ENCODE results near the gene ADAMTS16. TPM values are rescaled to one million over a fixed set of nuclear protein-coding genes. Genes with fewer than 3 reads are reported as not detected.

ADAMTS16 gene
- polyA plus RNA-seq, 1 experiment, result 0.04 TPM

DNA sequence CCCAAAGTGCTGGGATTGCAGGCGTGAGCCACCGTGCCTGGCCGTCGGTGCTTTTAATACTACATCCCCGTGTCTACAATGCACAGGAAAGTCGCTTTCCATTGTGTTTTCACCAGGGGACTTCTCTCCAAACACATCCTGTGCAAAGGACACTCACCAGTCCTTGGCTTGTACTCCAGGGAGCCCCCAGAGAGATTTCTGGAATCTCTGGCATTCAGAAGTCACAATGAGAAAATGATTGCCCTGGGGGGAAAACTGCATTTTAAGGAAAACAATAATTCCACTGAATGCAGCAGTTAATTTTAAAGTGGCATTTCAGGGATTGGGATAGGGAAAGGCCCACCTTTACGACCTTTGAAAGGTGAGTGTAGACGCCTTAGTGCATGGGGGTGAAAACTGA is 112.0 kb downstream of the ADAMTS16 start:
- DNase-seq (ENCODE audit: low read depth), result no peak
- ChIA-PET POLR2A (no interaction called here), CTCF (no interaction called here)
- H3K36me3 ChIP-seq (ENCODE audit: control insufficient read depth, insufficient read depth, low read length), result no peaks in the 10 kb centered on the region
- no peak overlapping the region for H3K4me3 ChIP-seq (ENCODE audit: low read depth, low read length)
- TF ChIP-seq, protein P1, sequence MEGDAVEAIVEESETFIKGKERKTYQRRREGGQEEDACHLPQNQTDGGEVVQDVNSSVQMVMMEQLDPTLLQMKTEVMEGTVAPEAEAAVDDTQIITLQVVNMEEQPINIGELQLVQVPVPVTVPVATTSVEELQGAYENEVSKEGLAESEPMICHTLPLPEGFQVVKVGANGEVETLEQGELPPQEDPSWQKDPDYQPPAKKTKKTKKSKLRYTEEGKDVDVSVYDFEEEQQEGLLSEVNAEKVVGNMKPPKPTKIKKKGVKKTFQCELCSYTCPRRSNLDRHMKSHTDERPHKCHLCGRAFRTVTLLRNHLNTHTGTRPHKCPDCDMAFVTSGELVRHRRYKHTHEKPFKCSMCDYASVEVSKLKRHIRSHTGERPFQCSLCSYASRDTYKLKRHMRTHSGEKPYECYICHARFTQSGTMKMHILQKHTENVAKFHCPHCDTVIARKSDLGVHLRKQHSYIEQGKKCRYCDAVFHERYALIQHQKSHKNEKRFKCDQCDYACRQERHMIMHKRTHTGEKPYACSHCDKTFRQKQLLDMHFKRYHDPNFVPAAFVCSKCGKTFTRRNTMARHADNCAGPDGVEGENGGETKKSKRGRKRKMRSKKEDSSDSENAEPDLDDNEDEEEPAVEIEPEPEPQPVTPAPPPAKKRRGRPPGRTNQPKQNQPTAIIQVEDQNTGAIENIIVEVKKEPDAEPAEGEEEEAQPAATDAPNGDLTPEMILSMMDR (IDR thresholded peaks at IDR 0.05; ENCODE audit: insufficient read depth, low read depth, low read length), result no peak
- H3K27me3 ChIP-seq (ENCODE audit: control insufficient read depth, insufficient read depth, low read length), result no peaks in the 10 kb centered on the region

DNA sequence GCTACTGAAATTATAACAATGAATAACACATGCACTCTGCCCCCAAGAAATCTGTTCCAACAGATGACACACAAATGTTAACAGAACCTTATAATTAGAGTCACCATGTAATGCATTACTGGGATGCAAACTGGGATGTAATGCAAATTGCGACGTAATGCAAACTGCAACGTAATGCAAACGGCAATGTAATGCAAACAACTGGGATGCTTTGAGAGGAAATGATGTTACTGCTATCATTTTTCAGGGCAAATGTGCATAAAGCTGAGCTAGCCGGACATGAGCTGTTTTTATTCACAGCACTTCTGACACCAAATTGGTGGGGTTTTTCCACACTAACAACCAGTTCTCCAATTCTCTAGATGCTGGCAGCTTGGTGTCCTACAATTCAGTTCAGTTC is 117.2 kb downstream of the ADAMTS16 start:
- Histone ChIP-seq H3K36me3 (ENCODE audit: control insufficient read depth, insufficient read depth, low read length) (no peaks in the 10 kb centered on the region), H3K4me3 (ENCODE audit: low read depth, low read length) (no peak overlapping the region), H3K27me3 (ENCODE audit: control insufficient read depth, insufficient read depth, low read length) (no peaks in the 10 kb centered on the region; the same call in 1 of the 2 replicates)
- ChIA-PET POLR2A (no interaction called here), CTCF (interaction anchor here (0.9 kb wide), 1 partner anchor 10 kb away, joined by 3 read pairs; no protein-coding TSS in a partner anchor)
- DNase-seq (ENCODE audit: low read depth), result no peak
- TF ChIP-seq, protein P1 (IDR thresholded peaks at IDR 0.05; ENCODE audit: insufficient read depth, low read depth, low read length), result no peak

DNA sequence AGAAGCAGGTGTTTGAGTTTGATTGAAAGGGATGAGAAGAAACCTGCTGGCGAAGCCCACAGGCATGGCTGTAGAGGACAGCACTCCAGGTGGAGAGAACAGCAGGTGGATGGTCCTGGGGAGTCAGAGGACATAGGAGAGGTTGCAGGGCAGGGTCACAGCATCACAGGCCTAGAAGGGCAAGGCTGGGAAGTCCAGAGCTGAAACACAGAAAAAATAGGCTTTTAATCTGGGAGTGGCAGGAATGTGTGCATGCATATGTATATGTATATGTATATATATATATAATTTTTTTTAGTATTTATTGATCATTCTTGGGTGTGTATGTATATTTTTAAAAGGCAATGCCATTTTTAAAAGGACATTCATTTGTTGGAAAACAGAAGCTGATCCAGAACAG is 118.4 kb downstream of the ADAMTS16 start:
- ChIA-PET POLR2A (no interaction called here), CTCF (no interaction called here)
- TF ChIP-seq, protein P1 (IDR thresholded peaks at IDR 0.05; ENCODE audit: insufficient read depth, low read depth, low read length), result no peak
- DNase-seq (ENCODE audit: low read depth), result no peak
- no peaks in the 10 kb centered on the region; the same call in 1 of the 2 replicates for H3K27me3 ChIP-seq (ENCODE audit: control insufficient read depth, insufficient read depth, low read length)
- no peaks in the 10 kb centered on the region for H3K36me3 ChIP-seq (ENCODE audit: control insufficient read depth, insufficient read depth, low read length)
- H3K4me3 ChIP-seq (ENCODE audit: low read depth, low read length), result no peak overlapping the region

DNA sequence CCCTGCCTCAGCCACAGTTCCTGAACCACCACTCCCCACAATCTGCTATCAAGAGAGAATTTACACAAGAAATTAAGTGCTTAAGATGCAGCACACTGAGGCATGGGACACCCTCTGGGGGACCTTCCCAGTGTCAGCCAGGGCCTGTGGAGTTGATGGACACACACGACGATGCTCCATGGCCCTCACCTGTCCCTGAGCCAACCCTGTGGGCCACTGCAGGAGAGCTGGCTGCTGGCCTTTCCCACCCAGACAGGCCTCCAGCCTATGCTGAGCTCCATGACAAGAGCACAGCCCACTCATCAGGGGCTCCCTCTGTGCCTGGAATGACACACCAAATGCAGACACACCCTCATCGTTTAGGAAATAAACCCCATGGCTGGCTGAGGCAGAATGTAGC is 124.6 kb downstream of the ADAMTS16 start:
- POLR2A ChIA-PET, result no interaction called here
- CTCF ChIA-PET, result no interaction called here
- Histone ChIP-seq H3K27me3 (ENCODE audit: control insufficient read depth, insufficient read depth, low read length) (no peaks in the 10 kb centered on the region), H3K36me3 (ENCODE audit: control insufficient read depth, insufficient read depth, low read length) (no peaks in the 10 kb centered on the region), H3K4me3 (ENCODE audit: low read depth, low read length) (no peak overlapping the region)
- TF ChIP-seq, protein P1 (IDR thresholded peaks at IDR 0.05; ENCODE audit: insufficient read depth, low read depth, low read length), result no peak
- DNase-seq (ENCODE audit: low read depth), result no peak

DNA sequence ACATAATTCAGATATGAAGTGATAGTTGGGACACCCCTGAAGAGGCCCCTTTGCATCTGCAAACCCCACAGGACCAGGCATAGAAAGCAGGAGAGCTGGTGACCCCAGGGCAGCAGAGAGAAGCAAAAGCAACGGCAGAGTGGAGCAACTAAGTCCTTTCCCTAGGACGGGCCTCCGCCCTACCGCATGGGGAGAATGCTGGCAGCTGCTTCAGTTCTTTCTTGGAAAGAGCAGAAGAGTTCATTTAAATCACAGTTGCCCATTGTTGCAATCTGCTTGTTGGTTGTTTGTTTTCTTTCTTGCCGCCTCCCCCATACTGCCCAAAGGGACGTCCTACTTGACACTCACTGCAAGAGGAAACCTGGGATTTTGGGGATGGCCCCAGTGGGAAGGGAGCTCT is 126.2 kb downstream of the ADAMTS16 start:
- POLR2A ChIA-PET, result no interaction called here
- DNase-seq (ENCODE audit: low read depth), result no peak
- TF ChIP-seq, protein P1 (IDR thresholded peaks at IDR 0.05; ENCODE audit: insufficient read depth, low read depth, low read length), result no peak
- no peak overlapping the region for H3K4me3 ChIP-seq (ENCODE audit: low read depth, low read length)
- H3K27me3 ChIP-seq (ENCODE audit: control insufficient read depth, insufficient read depth, low read length), result no peaks in the 10 kb centered on the region
- H3K36me3 ChIP-seq (ENCODE audit: control insufficient read depth, insufficient read depth, low read length), result no peaks in the 10 kb centered on the region
- CTCF ChIA-PET, result no interaction called here
